GM23338 (cell line): ENCODE measurements around the gene TAS2R1. TPM values are rescaled to one million over a fixed set of nuclear protein-coding genes. Genes with fewer than 3 reads are reported as not detected.

Source experiments
- ATAC-seq: fragments of 200-7000 bp; cut with Tn5 transposase; 3 replicates; pipeline ENCODE4 v1.9.1; 2020
- DNase-seq: peaks from one replicate; pipeline ENCODE4 v3.0.0-alpha.2; 2015; ENCODE audit warnings: low spot score
- H2AFZ ChIP-seq: fragments of 200-600 bp; sonication (generic); 2 replicates; pipeline ENCODE4 v1.8.0; 2016; ENCODE audit warnings: antibody characterized with exemption, mild to moderate bottlenecking, moderate library complexity
- H3F3A ChIP-seq: fragments of 200-600 bp; sonication (generic); replicated peaks from 2 replicates; pipeline ENCODE4 v1.8.0; 2017; ENCODE audit warnings: antibody characterized with exemption, mixed run types, low read depth
- H3K27ac ChIP-seq: fragments of 200-600 bp; sonication (generic); 2 replicates; pipeline ENCODE4 v1.6.1; 2016; ENCODE audit warnings: low read depth
- H3K27me3 ChIP-seq: fragments of 200-600 bp; sonication (generic); 2 replicates; pipeline ENCODE4 v1.8.0; 2016; ENCODE audit warnings: mild to moderate bottlenecking, mixed run types, moderate library complexity; ENCODE audit not compliant: insufficient read depth
- H3K36me3 ChIP-seq: fragments of 200-600 bp; sonication (generic); 2 replicates; pipeline ENCODE4 v1.8.0; 2016; ENCODE audit warnings: mild to moderate bottlenecking; ENCODE audit not compliant: insufficient read depth
- H3K4me1 ChIP-seq: fragments of 200-600 bp; sonication (generic); 2 replicates; pipeline ENCODE4 v1.8.0; 2016; ENCODE audit warnings: mild to moderate bottlenecking, moderate library complexity; ENCODE audit not compliant: insufficient read depth
- H3K4me2 ChIP-seq: fragments of 200-600 bp; sonication (generic); 2 replicates; pipeline ENCODE4 v1.7.1; 2017; ENCODE audit warnings: mixed run types
- H3K4me3 ChIP-seq: fragments of 200-600 bp; sonication (generic); 2 replicates; pipeline ENCODE4 v1.6.1; 2016; ENCODE audit warnings: mixed run types
- H3K79me2 ChIP-seq: fragments of 200-600 bp; sonication (generic); replicated peaks from 2 replicates; pipeline ENCODE4 v1.8.0; 2017; ENCODE audit warnings: mild to moderate bottlenecking; ENCODE audit not compliant: insufficient read depth
- H3K9me2 ChIP-seq: fragments of 200-600 bp; sonication (generic); 2 replicates; pipeline ENCODE4 v1.8.0; 2017; ENCODE audit not compliant: insufficient read depth
- H4K20me1 ChIP-seq: fragments of 200-600 bp; sonication (generic); replicated peaks from 2 replicates; pipeline ENCODE4 v1.8.0; 2017; ENCODE audit warnings: mild to moderate bottlenecking; ENCODE audit not compliant: insufficient read depth
- H3K27ac Mint-ChIP-seq: 2 replicates; pipeline ENCODE4 v1.8.0; 2020; ENCODE audit warnings: inconsistent platforms, mild to moderate bottlenecking, moderate library complexity, mixed read lengths
- H3K27me3 Mint-ChIP-seq: 3 replicates; pipeline ENCODE4 v1.8.0; 2022; ENCODE audit warnings: low read depth, mild to moderate bottlenecking, moderate library complexity, mixed read lengths, inconsistent platforms; ENCODE audit not compliant: insufficient read depth, poor library complexity
- H3K36me3 Mint-ChIP-seq: 3 replicates; pipeline ENCODE4 v1.8.0; 2021; ENCODE audit warnings: low read depth, mild to moderate bottlenecking, inconsistent platforms, moderate library complexity, mixed read lengths
- H3K4me1 Mint-ChIP-seq: 3 replicates; pipeline ENCODE4 v1.8.0; 2020; ENCODE audit warnings: mild to moderate bottlenecking, inconsistent platforms, mixed read lengths
- H3K4me3 Mint-ChIP-seq: 3 replicates; pipeline ENCODE4 v1.8.0; 2021; ENCODE audit warnings: moderate library complexity, mild to moderate bottlenecking, inconsistent platforms, mixed read lengths
- H3K9me3 Mint-ChIP-seq: 3 replicates; pipeline ENCODE4 v1.8.0; 2020; ENCODE audit warnings: moderate library complexity, mild to moderate bottlenecking, inconsistent platforms, mixed read lengths
- CREB1 ChIP-seq: fragments of 250-450 bp; sonication (Bioruptor Pico); IDR thresholded peaks from 2 replicates; pipeline ENCODE4 v1.5.0; 2020; ENCODE audit warnings: low read depth, mild to moderate bottlenecking, moderate library complexity
- CTCF ChIP-seq, 2 experiments: fragments of 200-600 bp in 1 of 2; sonication (generic) in 1 of 2; conservative IDR thresholded peaks; 2 replicates each; pipeline versions ENCODE4 v1.5.1 to v1.6.1; 2016 to 2017; ENCODE audit warnings: antibody characterized with exemption in 2 of 2, low read depth in 2 of 2, mild to moderate bottlenecking in 2 of 2, moderate library complexity in 1 of 2
- ETS1 ChIP-seq: IDR thresholded peaks from 2 replicates; pipeline ENCODE4 v1.6.1; 2016; ENCODE audit warnings: antibody characterized with exemption
- EZH2 ChIP-seq: fragments of 200-600 bp; sonication (generic); IDR thresholded peaks from one replicate; pipeline ENCODE4 v1.8.0; 2017; ENCODE audit warnings: antibody characterized with exemption, mild to moderate bottlenecking, low read depth; ENCODE audit not compliant: unreplicated experiment
- EZH2phosphoT487 ChIP-seq: fragments of 200-600 bp; sonication (generic); IDR thresholded peaks from one replicate; pipeline ENCODE4 v1.8.1; 2018; ENCODE audit warnings: antibody characterized with exemption; ENCODE audit not compliant: unreplicated experiment
- NANOG ChIP-seq: IDR thresholded peaks from 2 replicates; pipeline ENCODE4 v1.6.1; 2016; ENCODE audit warnings: antibody characterized with exemption, borderline replicate concordance
- POLR2AphosphoS5 ChIP-seq: IDR thresholded peaks from 2 replicates; pipeline ENCODE4 v1.6.1; 2016; ENCODE audit warnings: antibody characterized with exemption, low read depth
- REST ChIP-seq: IDR thresholded peaks from one replicate; pipeline ENCODE4 v1.6.1; 2018; ENCODE audit warnings: antibody characterized with exemption; ENCODE audit not compliant: unreplicated experiment
- STAT1 ChIP-seq: IDR thresholded peaks from one replicate; pipeline ENCODE4 v1.6.1; 2016; ENCODE audit warnings: antibody characterized with exemption; ENCODE audit not compliant: unreplicated experiment
- ZNF114 ChIP-seq: fragments of 250-450 bp; sonication (Bioruptor Pico); IDR thresholded peaks from 2 replicates; pipeline ENCODE4 v1.5.0; 2020; ENCODE audit warnings: mild to moderate bottlenecking, moderate library complexity
- ZNF331 ChIP-seq: fragments of 250-450 bp; sonication (Bioruptor Pico); IDR thresholded peaks from 2 replicates; pipeline ENCODE4 v1.5.0; 2020; ENCODE audit warnings: low read depth, mild to moderate bottlenecking, moderate library complexity
- ZNF462 ChIP-seq: fragments of 250-450 bp; sonication (Bioruptor Pico); IDR thresholded peaks from 2 replicates; pipeline ENCODE4 v1.5.0; 2020; ENCODE audit warnings: mild to moderate bottlenecking, moderate library complexity
- polyA plus RNA-seq: library from polyadenylated mRNA; unstranded; fragments of >200 nt; fragmentation: Nextera tagmentation; extraction: Ambion mirVana; gene quantifications from 2 replicates; pipeline ENCODE4 v1.2.1, GENCODE V29; 2016
- total RNA-seq: library from RNA; depleted of rRNA; stranded (reverse); fragments of >200 nt; shearing (Covaris generic); gene quantifications from 2 replicates; pipeline ENCODE4 v1.2.3, GENCODE V29; 2014

Gene TAS2R1
- total and polyA plus RNA-seq, 2 experiments from 2014 or later: 0.19 TPM; not detected in 1

- DNase-seq (no peak), ATAC-seq (no peak)
- Mint-ChIP-seq H3K27me3 (peaks cover 3% of the 10 kb centered on the region), H3K36me3 (no peaks in the 10 kb centered on the region), H3K27ac (no peak overlapping the region), H3K4me1 (peaks cover 28% of the 10 kb centered on the region), H3K4me3 (no peak overlapping the region), H3K9me3 (no peaks in the 10 kb centered on the region)
- no peak overlapping the region for H2AFZ ChIP-seq
- no peaks in the 10 kb centered on the region for H4K20me1 ChIP-seq
- no peak overlapping the region for H3K4me2 ChIP-seq
- H3K79me2 ChIP-seq: no peaks in the 10 kb centered on the region
- no peaks in the 10 kb centered on the region for H3K36me3 ChIP-seq
- peaks cover 11% of the 10 kb centered on the region for H3K4me1 ChIP-seq
- H3K27ac ChIP-seq: no peak overlapping the region
- H3K9me2 ChIP-seq: 0 out of 2 replicates have a peak, but pooled peaks cover under 1% of the 10 kb centered on the region
- no peaks in the 10 kb centered on the region for H3K27me3 ChIP-seq
- TF ChIP-seq EZH2 (no peak), ZNF331 (CRISPR knock-in tag) (no peak), CREB1 (CRISPR knock-in tag) (no peak), STAT1 (no peak), ETS1 (no peak), POLR2AphosphoS5 (no peak), CTCF (conservative IDR thresholded peaks at IDR 0.05; ENCODE audit: low read depth in 2 of 2) (no peak), NANOG (no peak), ZNF114 (CRISPR knock-in tag) (no peak), ZNF462 (CRISPR knock-in tag) (no peak), EZH2phosphoT487 (no peak), REST (no peak)
- H3F3A ChIP-seq: no peaks in the 10 kb centered on the region
- H3K4me3 ChIP-seq: no peak overlapping the region
Measured at GRCh38 chr5:9594913-9595312, 35.2 kb downstream of the TAS2R1 start.
